C4-2B (cell line): ENCODE results near the gene PLEKHM2.

Source experiments
- ZFX ChIP-seq: fragments of 450-650 bp; IDR thresholded peaks from 2 replicates; pipeline ENCODE4 v1.6.1; 2017
- TF ChIP-seq, protein P1 (sequence below): fragments of 450-650 bp; conservative IDR thresholded peaks from 2 replicates; pipeline ENCODE4 v1.5.1; 2017; ENCODE audit warnings: mild to moderate bottlenecking

DNA sequence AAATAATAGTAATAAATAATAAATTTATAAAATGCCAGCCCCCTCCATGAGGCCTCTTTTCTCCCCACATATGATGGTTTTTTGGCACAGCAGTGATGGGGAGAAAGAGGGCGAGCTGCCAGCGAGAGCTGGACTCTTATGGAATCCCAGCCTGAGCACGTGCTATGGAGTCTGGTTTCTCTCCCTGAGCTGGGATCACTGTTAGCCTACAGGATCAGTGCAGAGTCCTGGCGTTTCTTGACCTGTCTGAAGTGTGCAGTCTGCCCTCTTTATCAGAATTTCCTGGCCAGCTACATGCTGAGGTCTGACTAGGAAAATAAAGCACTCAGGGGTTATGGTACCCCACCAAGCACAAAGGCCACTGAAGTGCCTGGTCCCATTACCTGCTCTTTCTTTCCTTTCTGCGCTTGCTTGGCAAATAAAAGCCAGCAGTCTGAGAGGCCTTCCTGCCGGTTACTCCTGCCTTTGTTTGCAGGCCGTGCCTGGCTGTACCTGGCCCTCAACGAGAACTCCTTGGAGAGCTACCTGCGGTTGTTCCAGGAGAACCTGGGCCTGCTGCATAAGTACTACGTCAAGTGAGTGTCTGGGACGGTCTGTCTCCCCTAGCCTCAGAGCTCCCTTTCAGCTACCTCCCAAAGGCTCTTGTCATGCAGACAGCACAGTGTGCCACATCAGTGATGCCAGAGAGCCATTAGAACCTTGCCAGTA is 33.5 kb downstream of the PLEKHM2 start:
- TF ChIP-seq, protein P1, sequence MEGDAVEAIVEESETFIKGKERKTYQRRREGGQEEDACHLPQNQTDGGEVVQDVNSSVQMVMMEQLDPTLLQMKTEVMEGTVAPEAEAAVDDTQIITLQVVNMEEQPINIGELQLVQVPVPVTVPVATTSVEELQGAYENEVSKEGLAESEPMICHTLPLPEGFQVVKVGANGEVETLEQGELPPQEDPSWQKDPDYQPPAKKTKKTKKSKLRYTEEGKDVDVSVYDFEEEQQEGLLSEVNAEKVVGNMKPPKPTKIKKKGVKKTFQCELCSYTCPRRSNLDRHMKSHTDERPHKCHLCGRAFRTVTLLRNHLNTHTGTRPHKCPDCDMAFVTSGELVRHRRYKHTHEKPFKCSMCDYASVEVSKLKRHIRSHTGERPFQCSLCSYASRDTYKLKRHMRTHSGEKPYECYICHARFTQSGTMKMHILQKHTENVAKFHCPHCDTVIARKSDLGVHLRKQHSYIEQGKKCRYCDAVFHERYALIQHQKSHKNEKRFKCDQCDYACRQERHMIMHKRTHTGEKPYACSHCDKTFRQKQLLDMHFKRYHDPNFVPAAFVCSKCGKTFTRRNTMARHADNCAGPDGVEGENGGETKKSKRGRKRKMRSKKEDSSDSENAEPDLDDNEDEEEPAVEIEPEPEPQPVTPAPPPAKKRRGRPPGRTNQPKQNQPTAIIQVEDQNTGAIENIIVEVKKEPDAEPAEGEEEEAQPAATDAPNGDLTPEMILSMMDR, result no peak
- TF ChIP-seq ZFX, result no peak
